NCI-H146 treated with DMSO at 0.1 percent for 48 hours (cell line): ENCODE measurements around the gene HPCAL1.

Experiments used
- DNase-seq: peaks from one replicate; lab custom pipeline; 2025; ENCODE audit not compliant: unreplicated experiment; lab: John Stamatoyannopoulos, UW

Gene HPCAL1

DNA sequence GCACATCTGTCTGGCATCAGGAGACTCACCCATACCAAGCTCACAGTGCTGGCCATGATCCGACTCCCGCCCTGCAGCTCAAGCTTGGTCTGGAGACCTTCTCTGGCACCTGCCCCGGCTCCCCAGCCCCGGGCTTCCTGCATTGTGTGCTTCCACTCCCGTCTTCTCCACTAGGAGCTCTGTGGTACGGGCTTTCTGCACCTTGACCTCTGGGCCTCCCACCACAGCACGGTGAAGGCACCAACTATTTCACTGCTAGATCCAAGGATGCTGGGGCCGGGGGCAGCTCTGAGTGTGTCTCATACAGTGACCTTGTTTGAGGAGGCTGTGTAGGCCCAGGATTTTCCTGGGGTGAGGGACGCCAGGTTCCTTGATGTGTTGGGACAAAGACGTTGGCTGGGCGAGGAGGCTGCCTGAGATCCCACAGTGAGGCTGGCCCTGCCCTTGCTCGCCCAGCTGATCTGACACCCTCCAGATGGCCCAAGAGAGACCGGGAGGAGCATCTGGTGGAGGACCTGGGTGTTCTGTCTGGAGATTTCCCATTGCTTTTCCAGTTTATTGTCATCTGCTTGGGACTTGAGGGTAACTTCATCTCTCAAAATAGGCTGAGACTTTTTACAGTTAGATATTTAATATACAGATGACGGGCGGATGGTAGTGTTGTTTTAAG is 64.0 kb downstream of the HPCAL1 start:
- no peak for DNase-seq

DNA sequence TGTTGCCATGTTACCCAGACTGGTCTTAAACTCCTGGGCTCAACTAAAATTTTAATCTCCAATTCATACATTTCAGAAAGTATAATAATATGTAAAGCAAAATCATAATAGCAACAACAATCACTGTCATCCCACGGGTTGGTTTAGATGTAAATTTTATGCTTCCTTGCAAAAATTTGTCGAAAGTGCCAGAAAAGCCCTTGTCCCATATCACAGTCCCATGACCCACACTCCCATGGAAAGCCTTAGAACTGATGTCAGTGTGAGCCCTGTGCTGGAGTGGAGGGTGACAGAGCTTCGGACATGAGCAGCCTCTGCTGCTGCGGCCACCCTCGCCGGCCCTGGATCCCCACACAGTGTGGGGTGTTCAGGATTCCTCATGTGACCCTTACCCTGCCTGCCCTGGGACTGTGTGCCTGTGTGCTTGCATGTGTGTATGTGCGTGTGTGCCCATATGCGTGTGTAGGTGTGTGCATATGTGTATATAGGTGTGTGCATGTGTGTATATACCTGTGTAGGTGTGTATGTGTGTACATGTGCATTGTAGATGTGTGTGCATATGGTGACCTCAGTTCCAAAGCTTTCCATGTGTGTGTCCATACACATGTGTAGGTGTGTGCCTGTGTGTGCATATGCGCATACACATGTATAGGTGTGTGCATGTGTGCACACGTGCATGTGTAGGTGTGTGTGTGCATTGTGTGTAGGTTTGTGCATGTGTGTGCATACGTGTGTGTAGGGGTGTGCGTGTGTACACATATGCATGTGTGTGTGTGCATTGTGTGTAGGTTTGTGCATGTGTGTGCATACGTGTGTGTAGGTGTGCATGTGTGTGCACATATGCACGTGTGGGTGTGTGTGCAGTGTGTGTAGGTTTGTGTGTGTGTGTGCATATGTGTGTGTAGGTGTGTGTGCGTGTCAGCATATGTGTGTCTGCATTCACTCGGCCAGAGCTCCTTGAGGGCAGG is 65.1 kb downstream of the HPCAL1 start:
- no peak for DNase-seq

DNA sequence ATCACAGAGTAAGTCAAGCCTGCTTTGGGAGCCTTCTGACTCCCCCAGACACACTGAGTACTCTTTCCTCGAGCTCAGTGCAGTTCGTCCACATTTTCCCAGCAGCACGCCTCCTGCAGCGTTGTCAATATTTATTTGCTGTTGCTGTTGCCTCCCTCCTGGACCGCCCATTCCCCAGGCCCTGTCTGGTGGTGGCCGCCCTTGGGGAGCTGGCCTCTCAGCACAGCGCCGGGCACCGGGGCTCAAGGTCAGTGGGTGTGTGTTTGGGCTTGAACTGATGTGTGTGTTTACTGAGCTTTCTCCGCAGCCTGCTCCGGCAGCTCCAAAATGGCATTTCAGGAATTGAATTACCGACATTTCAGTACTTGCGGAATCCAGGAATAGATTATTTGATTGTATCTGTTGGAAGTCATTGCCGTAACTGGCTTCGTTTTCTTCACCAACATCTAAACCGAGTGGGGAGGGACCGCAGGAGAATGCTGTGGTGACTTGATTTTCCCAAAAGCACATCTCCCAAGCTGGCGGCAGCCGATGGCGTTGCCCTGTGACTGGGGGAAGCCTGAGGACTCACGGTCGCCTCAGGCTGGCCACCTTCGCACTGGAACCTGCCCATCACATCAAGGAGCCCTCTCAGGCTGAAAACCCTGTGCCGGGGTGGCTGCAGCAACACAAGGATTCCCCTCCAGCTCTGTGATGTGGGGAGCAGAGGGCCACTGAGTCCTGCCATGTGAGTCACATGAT is 66.0 kb downstream of the HPCAL1 start:
- no peak for DNase-seq

DNA sequence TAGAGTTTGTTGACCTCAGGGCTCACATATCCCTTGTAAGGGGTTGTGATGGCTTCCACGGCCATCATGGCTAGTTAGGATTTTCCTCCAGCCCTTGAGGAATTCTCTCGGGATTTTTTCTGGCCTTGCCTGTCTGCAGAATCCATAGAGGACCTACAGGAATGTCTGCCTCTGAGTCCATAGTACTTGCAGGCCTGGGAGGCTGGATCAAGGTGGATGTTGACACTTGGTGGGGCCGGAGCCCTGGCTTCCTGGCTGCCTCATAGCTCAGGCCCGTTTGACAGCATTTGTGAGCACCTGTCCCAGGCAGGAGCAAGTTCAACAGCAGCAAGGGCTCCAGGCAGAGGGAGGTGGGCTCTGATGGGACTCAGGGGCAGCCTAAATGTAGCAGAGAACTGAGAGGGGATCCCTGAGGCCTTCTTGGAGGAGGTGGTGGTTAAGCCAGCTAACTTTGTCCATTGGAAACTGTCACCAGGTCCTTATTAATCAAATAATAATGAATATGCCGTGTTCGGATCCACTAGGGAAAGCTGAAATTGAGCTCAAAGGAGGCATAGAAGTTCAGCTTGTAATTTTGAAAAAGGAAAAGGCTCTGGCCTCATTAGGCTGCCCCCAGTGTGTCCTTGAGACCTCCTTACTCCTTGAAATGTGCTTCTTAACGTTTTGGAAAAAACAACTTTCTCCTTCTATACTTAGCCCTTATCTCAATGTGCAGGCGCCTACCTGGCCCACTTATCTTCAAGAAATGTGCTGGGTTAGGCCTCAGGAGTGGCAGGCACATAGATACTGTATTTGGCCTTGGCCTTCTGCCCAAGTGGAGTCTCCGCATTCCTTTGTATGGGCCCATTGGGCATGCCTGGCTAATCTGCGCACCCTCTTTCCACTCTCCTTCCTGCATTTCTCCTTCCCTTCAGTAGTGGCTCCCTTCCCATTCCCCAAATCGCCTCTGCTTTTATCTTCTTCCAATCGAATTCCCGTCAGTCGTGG is 66.9 kb downstream of the HPCAL1 start:
- no peak for DNase-seq

DNA sequence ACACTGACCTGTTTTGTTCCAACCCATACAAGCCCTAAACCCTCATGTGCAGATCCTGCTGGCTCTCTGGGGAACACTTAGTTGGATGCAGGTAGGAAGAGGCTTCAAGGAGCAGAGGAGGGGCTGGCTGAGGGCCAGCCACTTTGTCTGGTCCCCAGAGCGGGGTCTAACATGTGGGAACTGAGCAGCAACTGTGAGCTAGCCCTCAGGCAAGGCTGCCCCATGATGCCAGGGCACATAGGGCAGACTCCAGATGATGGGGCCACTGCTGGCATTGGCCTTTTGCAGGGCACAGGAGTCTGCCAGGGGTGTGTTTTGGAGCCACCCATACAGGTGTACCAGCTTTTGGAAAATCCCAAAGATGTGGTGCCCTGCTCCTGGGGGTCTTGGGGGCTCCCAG is 67.7 kb downstream of the HPCAL1 start:
- no peak for DNase-seq

DNA sequence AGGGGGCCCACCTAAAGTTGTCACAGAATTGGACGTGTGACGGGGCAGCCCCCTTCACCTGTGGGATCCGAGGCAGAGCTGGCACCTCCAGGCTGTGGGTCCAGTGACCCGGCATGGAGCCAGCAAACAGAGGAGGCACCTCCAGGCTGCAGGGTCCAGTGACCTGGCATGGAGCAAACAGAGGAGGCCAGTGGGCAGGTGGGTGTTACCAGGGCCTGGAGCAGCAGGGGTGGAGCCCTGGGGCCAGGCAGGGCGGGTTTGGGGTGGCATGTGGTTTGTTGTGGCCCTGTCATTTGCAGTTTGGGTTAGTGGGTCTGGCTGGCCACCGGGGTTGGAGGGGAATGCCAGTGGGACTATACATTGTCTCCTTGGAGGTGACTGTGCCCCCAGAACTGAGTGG is 68.2 kb downstream of the HPCAL1 start:
- no peak for DNase-seq

DNA sequence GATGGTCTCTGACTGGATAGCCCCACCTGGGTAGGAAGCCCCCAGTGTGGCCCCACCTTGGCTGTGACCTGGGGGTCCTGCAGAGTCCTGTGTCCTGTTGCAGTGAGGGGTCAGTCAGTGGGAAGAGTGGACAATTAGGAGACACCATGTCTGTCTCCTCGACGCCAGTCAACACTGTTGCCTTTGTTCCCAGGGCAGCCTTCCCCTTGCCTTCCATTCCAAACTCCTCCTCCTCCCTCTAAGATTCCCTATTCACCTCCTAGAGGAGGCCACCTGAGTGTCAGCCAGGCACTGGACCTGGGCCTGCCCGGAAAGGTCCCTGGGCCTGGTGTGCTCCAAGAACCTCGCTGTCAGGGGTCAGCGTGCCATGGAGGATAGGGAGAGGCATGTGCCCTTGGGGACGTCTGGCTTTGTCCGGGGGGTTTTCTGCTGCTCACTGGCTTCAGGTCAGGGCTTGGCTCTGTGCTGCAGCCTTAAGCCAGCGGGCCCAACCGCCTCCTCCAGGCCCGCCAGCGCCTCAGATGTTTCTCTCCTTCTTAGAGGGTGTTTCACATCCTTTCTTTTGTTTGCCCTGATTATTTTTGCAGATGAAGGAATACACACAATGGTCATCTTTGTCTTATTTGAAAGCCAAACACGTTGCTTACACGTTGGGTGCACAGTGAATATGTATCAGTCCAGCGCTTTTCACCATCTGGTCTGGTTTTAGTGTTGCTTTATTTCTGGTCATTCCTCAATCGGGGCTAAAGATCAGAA is 68.9 kb downstream of the HPCAL1 start:
- no peak for DNase-seq

DNA sequence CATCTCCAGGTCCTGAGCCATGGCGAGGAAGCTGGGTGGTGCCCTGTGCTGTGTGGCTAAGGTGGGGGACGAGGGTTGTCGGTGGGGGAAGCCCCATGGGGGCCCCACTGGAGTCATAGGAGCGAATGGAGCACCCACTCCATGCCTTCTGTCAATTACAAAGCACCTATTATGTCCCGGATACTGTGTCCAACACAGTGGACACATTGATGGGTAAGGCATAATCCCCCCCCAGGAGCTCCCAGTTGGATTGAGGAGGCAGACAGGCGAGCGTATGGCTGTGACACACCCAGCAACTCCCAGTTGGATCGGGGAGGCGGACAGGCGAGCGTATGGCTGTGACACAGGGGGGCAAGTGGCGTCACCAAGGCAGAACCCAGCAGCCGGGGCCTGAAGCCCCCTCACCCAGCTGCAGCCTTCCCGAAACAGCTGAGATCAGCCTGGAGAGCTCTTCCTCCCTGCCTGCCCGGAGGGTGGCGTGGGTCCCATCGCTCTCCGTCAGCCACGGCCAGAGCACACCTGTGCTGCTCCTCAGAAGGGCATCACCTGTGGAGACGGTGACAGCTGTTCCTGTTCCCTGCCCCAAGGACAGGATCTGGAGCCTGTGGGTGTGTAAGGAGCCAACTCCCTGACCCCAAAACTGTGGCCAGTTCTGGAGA is 69.6 kb downstream of the HPCAL1 start:
- no peak for DNase-seq

DNA sequence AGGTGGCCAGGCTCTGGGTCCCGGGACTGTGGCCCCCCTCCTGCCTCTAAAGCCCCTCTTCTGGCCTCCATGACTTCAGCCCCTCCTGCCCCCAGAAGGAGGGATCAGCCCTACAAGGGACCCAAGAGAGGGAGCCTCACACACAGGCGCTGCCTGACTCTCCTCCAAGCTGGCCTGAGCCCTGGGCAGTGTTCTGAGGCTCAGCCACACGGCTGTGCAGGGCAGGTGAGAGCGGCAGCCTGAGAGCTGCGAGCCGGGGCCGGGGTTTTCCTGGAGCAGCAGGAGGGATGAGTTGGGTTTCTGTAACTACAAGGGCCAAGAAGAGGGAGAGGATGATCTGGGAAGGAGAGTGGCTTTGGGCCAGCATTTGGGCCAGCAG is 70.1 kb downstream of the HPCAL1 start:
- DNase-seq = no peak

DNA sequence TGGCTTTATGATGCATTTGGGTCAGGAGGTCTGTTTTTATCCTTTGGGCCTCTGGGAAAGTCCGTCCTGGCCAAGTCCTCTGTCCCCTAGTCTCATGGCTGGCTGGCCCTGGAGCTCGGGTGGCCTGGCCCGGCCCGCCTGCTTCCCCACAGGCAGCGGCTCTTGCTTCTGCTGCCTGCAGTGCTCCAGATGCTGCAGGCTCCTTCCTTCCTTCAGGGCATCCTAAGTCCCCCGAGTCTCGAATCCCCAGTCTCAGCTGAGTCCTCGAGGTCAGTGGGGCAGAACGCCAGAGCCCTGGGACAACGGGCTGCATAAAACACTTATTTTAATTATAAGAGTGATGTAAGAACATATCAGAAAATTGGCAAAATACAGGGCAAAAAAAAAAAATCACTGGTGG is 71.2 kb downstream of the HPCAL1 start:
- DNase-seq = no peak

DNA sequence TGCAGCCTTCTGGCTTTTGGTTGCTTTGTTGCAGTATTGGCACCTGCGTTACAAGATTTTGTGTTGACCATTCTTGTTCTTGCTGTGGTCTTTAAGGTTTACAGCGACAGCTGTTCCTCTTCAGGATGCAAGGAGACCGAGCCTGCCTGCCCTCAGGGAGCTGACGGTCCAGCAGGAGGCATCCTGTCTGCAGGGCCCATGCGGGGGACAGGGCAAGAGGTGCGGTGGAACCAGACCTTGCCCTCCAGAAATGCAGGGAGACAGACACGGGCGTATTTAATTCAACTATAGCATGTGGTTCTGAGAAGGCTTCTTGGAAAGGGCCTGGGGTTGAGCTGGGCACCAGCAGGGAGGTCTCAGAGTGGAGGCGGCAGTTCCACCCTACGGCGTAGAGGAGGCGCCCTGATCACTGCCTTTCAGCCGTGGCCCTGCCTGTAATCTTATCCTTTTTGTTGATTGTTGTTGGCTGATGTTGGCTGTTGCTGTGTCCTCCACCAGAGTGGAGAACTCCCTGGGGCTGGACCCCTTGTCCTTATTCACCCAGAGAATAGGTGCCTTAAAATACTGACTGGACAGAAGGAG is 71.7 kb downstream of the HPCAL1 start:
- DNase-seq = no peak

DNA sequence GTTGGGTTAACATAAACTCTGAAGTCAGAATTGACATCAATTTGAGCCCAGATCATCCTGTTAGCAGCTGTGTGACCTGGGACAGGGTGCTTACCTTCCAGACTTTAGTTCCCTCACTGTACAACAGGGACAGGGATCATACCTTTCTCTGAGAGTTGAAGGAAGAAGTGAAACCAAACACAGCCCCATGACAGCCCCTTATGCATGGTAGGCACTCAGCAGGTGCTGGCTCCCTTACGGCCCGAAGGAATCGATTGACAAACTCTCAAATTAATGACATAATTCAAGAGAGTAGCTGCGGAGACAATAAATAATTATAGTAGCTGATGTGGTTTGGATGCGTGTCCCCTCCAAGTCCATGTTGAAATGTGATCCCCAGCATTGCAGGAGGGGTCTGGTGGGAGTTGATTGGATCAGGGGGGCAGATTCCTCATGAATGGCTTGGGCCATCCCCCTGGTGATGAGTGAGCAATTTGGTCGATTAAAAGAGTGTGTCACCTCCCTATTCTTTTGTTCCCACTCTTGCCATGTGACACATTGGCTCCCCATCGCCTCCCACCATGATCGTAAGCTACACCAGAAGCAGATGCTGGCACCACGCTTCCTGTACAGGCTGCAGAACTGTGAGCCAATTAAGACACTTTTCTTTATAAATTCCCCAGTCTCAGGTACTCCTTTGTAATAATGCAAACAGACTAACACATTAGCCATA is 73.0 kb downstream of the HPCAL1 start:
- peak; percentile 88 for DNase-seq

DNA sequence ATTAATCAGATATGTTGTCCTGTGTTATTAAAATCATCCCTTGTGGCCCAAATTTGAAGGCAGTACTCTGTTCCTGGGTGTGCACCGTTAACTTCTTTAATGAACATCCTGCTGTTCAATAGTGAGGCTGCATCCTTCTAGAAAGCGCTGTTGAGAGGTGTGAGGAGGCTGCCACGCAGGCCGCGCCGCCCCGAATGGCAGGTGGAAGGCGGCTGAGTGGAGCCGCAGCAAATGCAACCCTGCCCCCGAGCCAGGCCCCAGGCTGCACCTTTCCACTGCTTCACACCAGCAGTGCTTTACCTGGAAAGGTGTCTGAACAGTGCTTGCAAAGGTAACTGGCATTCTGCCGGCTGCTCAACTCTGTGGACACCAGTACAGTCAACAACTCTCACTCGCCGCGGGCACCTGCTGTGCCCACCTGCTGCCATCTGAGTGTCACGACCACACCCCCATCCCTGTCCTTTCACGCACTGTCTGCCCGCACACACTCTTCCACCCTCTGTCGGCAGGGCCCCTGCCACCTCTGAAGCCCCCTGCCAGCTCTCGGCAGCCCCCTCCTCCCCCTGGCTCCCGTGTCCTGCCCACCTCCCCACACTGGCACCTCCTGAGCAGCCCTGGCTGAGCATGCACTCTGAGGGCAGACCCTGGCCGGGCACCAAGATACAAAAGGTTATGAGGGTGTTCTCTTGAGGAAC is 74.5 kb downstream of the HPCAL1 start:
- no peak for DNase-seq

DNA sequence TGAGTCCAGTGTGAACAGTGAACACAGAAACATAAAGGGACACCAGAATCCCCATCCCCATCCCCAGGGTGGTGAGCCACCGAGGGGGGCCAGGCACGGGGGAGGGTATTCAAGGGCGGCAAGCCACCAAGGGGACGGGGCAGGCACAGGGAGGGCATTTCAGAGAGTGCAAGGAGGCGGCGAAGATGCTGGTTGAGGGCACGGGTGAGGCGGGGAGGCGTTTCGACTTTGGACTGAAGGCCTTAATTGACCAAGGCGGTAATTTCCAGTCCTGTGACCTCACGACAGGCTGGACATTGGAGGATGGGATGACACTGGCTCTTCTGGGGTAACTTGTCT is 75.0 kb downstream of the HPCAL1 start:
- DNase-seq = no peak

DNA sequence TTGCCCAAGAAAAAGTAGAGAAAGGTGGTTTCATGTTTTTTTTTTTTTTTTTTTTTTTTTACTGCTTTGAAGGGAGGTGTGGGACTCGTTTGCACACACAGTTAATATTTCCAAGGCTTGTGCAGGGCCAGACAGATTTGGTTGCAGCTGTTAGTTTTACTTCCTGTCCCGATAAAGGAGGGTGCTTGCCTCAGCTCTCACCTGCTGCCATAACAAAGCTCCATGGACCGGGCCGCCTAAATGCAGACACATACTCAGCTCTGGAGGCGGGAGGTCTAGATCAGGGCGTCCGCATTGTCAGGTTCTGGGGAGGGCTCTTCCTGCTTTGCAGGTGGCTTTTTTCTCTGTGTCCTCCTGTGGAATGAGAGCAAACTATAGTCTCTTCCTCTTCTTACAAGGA is 75.5 kb downstream of the HPCAL1 start:
- DNase-seq = no peak

DNA sequence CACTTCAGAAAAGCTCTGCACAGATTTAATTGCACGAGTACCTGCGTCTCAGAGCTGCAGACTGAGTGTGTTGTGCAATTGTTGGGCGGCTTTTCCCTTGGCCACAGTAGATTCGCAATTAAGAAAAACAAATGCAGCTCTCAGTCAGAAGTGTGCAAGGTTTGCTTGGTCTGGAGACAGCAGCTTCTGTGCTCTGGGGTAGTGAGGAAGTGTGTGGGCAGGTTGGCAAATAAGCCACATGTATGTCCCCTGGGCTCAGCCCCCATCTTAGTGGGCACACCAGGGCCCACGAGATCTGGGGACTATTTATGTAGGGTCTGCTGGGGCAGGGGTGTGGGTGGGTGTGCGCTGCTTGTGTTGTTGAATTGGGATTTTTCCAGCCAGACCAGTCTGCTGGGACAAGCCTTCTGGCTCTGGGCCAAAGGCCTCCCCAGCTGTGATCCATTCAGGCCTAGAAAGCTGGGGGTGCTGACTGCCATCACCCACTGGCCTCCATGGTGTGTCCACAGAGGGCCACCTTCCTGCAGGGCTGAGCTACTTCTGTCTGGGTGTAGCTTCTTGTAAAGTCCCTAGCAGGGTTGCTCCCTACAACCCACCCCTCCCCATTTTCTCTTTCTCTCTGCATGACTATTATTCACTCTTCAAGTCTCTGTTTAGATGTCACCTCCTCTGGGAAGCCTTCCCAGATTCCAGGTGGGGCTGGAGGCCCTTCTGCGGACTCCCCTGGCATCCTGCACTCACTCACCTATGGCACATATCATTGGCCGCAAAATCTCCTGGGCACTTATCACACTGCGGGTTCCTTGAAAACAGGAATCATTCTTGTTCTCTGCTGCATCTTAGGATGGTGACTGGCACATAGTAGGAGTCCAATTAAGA is 77.6 kb downstream of the HPCAL1 start:
- no peak for DNase-seq

DNA sequence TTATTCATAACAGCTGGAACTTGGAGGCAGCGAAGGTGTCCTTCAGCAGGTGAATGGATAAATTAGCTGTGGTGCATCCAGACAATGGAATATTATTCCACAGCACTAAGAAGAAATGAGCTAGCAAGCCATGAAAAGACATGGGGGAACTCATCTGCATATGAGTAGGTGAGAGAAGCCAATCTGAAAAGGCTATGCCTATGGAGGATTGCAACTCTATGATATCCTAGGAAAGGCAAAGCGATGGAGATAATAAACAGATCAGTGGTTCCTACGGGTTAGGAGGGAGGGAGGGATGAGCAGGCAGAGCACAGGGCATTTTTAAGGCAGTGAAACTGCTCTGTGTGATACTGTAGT is 79.3 kb downstream of the HPCAL1 start:
- DNase-seq = no peak
